ENCODE results near the gene NMNAT1. TPM values are rescaled to one million over a fixed set of nuclear protein-coding genes. Genes with fewer than 3 reads are reported as not detected.

Gene NMNAT1
- total and polyA plus RNA-seq, 2 of the 8 experiments (the other 6 are each of a cell fraction or from before 2014, with no cell fraction given) = 2.0 to 2.5 TPM

DNA sequence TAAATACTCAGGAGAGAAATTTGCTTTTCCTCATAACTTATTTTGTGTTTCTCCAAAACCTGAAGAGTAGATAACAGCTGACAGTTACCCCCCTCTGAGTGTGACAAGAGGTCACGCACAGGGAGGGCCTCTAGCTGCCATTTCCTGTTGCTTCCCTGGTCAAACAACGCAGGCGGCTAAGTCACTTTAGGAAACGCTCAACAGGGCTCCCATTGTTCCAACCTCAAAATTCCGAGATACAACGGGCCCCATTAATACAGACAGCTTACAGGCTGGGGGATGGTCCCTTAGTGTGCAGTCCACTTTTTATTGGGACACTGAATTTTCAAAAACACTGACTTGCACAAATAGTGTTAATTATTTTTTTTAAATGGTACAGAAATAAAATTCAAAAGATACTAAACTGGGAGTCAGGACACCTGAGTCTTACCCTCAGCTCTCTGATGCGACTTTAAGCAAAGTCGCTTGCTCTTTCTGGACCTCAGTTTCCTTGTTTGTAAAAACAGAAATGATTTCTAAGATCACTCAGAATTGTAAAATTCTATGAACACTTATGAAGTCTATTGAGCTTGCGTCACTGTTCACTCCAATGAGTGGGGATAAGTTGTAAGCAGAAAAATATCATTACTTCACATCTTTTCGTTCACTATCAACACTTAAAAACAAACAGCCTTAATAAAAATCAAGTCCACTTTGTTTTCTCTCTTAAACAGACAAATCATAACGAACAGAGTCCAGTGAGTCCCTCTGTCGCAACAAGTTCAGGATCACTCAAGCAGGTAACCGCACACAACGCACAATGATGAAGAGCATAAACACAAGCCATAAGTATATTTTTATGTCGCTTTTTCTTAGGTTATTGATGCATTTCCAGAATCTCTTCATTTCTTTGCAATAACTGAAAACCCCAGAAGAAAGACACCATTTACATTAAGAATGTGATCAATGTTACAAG lies 13.6 kb upstream of the NMNAT1 start (continued):
- no peak for TF ChIP-seq NRF1 (IDR thresholded peaks at IDR 0.05; ENCODE audit: low read depth, low read length)
- TF ChIP-seq SP2 (IDR thresholded peaks at IDR 0.05; ENCODE audit: low read length) = no peak
- no peak for TF ChIP-seq EZH2 (IDR thresholded peaks at IDR 0.05; ENCODE audit: low read depth, low read length, severe bottlenecking)
- TF ChIP-seq POU5F1 (IDR thresholded peaks at IDR 0.05; ENCODE audit: low read depth, low read length) = no peak
- no peak for TF ChIP-seq SRF (IDR thresholded peaks at IDR 0.05; ENCODE audit: low read depth, low read length)
- 0 out of 2 replicates have a peak, but pooled peaks have one; percentile 10 for TF ChIP-seq JUND (IDR thresholded peaks at IDR 0.05; ENCODE audit: low read length)
- 0 out of 2 replicates have a peak, but pooled peaks have one; percentile 37 for TF ChIP-seq CREB1 (IDR thresholded peaks at IDR 0.05)
- TF ChIP-seq PHF8 (conservative IDR thresholded peaks at IDR 0.05; ENCODE audit: low read depth, low read length) = no peak
- TF ChIP-seq ZNF274 (IDR thresholded peaks at IDR 0.05; ENCODE audit: borderline replicate concordance, extremely low read depth, low read length) = no peak
- no peak for TF ChIP-seq KDM1A (IDR thresholded peaks at IDR 0.05; ENCODE audit: borderline replicate concordance, low read length)
- no peak for TF ChIP-seq ASH2L (IDR thresholded peaks at IDR 0.05; ENCODE audit: low read length)
- no peak for TF ChIP-seq CBX8 (IDR thresholded peaks at IDR 0.05; ENCODE audit: borderline replicate concordance, low read depth, low read length)
- no peak for TF ChIP-seq GTF2F1 (IDR thresholded peaks at IDR 0.05; ENCODE audit: borderline replicate concordance, low read depth, low read length)
- TF ChIP-seq EP300 (IDR thresholded peaks at IDR 0.05; ENCODE audit: borderline replicate concordance in 1 of 2, low read depth in 2 of 2, low read length in 2 of 2) = peak in 1 of 2 experiments; percentile 66; a peak in 1 of 3 replicates

Data from H1 (cell line).